ENCODE data around the gene SMIM45.

DNA sequence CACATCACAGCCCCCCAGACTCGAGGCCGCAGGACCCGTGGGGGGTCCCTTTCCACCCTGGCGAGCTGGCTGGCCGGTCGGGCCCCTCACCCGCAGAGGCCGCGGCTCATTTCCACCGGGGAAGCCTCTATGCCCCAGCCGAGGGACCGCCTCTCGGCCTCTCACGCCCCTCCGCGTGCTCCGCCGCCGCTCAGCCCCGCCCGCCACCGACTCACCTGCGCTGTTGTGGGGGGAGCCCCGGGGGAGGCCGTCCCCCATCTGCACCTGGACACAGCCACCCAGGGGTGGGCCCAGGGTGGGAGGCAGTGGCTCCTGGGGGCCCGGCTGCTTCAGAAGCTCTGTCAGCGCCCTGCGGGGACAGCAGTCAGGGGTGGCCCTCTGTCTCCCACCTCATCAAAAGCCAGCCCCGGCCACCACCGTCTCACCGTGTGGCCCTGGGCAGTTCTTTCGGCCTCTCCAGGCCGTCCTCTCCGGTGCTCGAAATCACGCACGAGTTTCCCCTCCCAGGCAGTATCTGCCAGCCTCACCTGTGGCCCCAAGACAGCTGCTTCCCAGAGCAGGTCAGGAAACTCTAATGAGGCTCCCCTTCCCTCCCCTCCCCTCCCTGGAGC lies 40.8 kb upstream of the SMIM45 start:
- TF ChIP-seq, protein P1, sequence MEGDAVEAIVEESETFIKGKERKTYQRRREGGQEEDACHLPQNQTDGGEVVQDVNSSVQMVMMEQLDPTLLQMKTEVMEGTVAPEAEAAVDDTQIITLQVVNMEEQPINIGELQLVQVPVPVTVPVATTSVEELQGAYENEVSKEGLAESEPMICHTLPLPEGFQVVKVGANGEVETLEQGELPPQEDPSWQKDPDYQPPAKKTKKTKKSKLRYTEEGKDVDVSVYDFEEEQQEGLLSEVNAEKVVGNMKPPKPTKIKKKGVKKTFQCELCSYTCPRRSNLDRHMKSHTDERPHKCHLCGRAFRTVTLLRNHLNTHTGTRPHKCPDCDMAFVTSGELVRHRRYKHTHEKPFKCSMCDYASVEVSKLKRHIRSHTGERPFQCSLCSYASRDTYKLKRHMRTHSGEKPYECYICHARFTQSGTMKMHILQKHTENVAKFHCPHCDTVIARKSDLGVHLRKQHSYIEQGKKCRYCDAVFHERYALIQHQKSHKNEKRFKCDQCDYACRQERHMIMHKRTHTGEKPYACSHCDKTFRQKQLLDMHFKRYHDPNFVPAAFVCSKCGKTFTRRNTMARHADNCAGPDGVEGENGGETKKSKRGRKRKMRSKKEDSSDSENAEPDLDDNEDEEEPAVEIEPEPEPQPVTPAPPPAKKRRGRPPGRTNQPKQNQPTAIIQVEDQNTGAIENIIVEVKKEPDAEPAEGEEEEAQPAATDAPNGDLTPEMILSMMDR (IDR thresholded peaks at IDR 0.05; ENCODE audit: extremely low read depth in 1 of 2, insufficient read depth in 1 of 2, low read depth in 1 of 2, low read length in 2 of 2), result no peak
- no peak for TF ChIP-seq POLR2A (IDR thresholded peaks at IDR 0.05; ENCODE audit: low read depth, low read length)
- TF ChIP-seq, protein P2, sequence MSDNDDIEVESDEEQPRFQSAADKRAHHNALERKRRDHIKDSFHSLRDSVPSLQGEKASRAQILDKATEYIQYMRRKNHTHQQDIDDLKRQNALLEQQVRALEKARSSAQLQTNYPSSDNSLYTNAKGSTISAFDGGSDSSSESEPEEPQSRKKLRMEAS (IDR thresholded peaks at IDR 0.05; ENCODE audit: insufficient read depth, insufficient read length), result no peak

Data from endothelial cell of umbilical vein (primary cell).